Endometrium (tissue), 2 donors: ENCODE data around the gene DIS3L2.

Source experiments
- FAIRE-seq: peaks from 2 replicates; lab custom pipeline; 2012; peaks lifted over from hg19 to GRCh38; lab: Jason Lieb, UNC
- donor health status: control.
- donor health status: control.

Gene DIS3L2

DNA sequence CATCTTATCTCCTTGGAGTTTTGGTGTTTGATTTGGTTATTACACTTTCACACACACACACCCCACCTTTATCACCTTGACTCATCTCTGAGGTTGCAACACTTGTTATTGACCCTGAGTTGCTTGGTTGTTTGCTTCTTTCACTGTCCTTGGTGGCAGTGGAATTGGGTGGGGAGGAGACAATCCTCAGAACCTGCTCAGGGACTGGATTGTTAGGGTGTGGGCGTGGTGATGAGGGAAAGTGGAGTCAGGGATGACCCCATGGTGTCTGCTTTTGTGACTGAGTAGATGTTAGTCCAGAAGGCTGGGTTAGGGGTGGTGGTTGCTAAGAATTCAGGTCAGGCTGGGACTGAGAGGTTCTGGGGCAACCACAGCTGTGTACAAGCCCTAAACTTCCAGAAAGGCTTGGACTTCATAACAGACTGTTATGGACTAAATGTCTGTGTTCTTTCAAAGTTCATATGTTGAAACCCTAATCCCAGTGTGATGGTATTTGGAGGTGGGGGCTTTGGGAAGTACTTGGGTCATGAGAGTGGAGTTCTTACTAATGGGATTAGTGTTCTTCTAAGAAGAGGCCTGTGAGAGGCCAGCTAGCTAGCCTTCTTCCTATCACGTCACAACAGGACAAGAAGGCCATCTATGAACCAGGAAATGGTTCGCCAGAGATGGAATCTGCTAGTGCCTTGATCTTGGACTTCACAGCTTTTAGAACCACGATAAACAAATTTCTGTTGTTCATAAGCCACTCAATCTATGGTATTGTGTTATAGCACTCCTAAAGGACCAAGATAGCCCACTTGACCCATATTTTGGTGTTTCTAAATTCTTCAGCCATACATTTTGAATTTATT, 3.4 kb upstream of the DIS3L2 start:
- FAIRE-seq, result no peak

DNA sequence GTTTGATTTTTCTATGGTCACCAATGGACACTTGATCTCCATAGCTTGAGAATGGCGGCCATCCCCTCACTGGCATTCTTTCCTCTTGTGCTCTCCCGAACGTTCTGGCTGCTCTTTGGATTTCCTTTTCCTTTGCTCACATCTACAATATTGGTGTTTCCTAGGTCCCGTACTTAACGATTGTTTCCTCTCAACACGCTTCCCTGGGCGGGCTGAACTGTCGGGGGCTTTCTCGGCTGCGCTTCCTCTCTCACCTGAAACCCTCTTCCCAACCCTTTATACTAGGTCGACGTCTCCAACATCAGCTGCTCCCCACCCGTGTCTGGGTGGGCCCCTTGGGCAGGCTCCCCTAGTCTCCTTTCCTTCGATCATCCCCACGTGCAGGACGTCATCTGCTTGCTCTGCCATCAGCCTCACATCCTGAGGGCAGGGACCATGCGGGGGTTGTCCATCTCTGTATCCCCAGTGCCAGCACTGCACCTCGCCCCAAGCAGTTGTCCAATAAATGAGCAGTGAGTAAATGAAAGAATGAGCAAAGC, 634 bp upstream of the DIS3L2 start:
- no peak for FAIRE-seq

DNA sequence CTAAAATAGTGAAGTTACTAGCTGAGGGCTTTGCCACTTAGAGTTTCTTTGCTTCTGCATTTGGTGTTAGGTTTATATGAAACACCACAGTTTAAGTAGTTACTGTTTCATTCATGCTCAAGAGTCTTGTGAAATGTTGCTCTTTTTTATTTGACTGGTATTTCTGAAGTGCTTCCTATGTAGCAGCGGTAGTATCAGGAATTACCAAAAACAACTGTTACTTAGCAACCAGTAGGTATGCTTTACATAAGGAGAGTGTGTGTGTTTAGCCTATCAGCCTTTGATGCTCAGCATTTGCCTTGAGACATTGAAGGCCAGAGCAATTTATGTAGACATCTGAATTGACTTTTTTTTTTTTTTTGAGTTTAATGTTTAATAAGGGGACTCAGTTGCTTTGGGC, 3.6 kb downstream of the DIS3L2 start:
- no peak for FAIRE-seq

DNA sequence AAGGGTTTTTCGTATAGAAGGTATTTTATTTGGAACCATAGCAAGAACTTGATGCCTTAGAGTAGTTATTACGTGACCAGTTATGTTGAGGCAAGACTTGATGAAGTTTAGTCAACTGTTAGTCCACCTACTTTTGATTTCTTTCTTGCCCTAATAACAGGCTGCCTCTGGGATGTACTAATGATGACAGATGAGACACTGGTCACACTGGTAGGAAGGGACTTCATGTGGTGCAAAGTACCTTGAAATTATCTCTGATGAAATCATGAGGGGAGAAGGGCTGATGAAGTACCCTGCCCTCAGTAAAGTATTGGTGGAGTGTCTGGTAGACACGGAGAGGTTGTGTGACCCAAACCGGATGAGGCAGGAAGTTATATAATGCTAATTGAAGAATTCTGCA, 5.4 kb downstream of the DIS3L2 start:
- FAIRE-seq, result no peak

DNA sequence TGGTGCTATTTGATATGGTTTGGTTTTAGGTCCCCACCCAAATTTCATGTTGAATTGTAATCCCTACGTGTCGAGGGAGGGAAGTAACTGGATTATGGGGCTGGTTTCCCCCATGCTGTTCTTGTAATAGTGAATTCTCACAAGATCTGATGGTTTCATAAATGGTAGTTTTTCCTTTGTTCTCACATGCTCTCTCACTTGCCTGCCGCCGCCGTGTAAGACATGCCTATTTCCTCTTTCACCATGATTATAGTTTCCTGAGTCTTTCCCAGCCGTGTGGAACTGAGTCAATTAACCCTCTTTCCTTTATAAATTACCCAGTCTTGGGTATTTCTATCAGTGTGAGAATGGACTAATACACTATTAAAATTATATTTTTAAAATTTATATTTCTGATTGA, 7.3 kb downstream of the DIS3L2 start:
- FAIRE-seq, result no peak

DNA sequence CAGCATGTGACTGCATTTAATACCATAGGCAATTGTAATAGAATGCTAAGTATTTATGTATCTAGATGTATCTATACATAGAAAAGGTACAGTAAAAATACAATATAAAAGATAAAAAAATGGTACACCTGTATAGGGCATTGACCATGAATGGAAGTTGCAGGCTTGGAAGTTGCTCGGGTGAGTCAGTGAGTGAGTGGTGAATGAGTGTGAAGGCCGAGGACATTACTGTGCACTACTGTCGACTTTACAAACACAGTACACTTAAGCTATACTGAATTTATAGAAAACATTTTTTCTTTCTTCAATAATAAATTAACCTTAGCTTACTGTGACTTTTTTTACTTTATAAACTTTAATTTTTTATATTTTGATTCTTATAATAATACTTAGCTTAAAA, 8.9 kb downstream of the DIS3L2 start:
- no peak for FAIRE-seq

DNA sequence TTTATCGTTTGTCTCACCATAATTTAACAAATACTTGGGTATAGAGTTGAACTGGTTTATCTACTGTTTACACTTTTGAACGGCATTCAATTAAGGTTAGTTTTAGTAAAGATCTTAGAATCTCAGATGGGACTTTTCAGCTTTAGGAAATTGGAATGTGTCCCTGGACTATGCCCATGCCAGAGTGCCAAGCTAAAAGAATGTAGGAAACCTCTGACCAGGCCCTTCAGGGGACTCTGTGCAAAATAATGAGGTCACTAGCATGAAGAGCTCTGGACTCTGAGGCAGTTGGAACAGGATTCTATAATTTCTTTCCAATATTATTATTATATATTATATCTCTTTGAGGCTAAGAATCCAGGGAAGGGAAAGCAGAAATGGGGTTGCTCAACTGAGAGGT, 13.5 kb downstream of the DIS3L2 start:
- FAIRE-seq, result no peak

DNA sequence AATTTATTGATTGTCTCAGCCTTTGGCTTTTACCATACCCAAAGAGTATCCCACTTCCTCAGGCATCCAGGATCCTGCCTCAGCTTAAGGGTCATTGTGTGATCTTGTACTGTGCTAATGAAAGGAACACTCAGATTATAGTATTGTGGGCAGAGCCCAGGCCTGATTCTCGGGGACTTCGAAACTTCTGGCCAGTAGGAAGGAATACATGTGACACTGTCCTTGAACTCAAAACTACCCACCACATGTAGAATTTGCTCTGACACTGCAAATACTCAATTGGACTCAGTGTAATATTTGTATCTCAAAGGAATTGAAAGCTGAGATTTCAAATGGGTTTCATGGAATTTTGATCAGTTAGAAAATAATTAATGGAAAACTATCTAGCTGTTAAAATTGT, 15.9 kb downstream of the DIS3L2 start:
- no peak for FAIRE-seq

DNA sequence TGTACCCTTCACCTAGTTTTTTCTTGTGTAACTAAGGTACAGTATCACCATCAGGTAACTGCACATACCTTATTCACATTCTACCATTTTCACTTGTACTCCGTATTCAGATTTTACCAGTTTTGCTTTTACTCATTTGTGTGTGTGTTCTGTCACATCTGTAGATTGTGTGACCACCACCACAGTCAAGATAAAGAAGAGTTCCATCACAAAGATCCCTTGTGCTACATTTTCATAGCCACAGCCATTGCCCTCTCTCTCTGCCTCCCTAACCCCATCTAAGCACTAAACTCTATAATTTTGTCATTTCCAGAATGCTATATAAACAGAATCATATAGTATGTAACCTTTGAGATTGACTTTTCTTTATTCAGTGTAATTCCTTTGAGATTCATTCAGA, 23.5 kb downstream of the DIS3L2 start:
- FAIRE-seq, result no peak

DNA sequence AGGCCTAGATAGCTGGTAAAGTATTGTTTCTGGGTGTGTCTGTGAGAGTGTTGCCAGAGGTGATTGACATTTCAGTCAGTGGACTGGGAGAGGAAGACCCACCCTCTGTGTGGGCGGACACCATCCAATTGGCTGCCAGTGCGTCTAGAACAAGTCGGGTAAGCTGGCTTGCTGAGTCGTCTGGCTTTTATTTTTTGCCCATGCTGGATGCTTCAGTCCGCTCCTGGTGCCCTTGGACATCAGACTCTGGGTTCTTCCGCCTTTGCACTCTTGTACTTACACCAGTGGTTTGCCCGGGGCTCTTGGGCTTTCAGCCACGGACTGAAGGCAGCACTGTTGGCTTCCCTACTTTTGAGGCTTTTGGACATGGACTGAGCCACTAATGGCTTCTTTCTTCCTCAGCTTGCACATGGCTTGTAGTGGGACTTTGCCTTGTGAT, 24.3 kb downstream of the DIS3L2 start:
- FAIRE-seq, result no peak

DNA sequence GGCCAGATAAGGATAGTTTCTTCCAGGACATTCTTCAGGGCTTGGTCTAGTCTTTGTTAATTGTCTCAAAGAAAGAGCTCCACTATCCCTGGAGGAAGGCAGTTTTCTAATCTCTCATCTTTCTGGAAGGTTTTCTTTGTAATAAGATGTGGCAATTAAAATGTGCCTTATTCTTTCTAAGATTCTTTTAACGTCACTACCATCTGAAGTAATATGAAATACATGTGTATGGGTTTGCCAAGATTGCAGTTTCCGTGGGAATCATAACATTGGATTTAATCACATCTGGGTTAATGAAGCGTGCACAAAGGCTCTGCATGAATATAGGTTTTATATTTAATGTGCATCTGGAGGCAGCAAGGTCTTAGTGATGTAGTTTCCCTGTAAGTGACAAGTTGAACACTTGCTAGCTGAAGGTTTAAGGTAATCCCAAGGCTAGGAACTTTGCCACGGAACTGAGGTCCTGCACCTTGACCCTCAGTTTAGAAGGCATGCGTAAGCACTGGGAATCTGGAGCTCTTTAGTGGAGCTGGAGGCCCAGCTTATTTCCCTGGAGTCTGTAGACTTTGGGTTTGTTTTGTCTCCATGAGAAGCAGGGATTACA, 25.7 kb downstream of the DIS3L2 start:
- no peak for FAIRE-seq

DNA sequence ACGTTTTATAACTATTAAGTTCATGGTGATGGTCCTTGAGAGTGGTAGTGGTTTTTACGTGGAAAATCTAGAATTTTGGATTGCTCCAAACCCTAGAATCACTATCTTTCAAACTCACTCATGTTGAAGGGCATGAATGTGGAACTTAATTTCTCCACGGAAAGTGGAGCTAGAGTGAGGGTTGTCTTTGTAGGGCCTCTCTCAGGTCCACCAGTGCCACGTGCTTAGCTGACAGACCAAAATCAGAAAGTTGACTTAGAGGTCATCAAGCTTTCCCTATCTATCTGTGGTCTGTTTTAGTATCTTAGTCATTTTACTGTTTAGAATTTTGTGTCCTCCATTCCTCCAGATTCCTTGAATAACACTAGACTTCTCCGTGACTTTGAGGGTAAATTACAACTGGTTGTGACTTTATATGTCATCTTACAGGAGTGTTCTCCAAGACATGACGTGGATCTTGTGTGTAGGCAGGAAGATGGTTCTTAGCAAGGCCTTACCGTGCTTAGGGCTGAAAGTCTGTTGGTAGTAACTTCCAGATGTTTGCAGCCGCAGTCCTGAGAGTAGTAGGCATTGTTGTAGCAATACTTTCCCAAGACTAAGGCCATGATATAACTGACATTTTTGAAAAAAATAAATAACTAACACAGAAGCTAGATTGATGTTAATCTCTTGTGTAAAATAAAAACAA, 26.8 kb downstream of the DIS3L2 start:
- no peak for FAIRE-seq

DNA sequence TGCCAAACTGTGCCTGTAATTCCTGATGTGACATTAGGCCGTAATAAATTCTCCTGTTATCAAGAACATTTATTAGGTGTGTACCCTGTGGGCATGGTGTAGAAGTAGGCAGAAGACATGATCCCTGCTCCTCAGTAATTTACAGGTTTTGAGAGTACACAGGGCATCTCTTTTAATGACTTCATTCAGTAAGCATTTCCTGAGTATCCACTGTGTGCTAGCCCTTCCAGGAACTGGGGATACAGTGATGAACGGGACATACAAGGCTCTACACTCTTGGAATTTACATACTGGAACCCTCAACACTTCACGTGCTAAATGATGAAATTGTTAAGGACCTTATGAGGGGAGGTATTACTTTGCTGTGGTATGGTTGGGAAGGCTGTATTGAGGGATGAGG, 30.2 kb downstream of the DIS3L2 start:
- FAIRE-seq, result no peak

DNA sequence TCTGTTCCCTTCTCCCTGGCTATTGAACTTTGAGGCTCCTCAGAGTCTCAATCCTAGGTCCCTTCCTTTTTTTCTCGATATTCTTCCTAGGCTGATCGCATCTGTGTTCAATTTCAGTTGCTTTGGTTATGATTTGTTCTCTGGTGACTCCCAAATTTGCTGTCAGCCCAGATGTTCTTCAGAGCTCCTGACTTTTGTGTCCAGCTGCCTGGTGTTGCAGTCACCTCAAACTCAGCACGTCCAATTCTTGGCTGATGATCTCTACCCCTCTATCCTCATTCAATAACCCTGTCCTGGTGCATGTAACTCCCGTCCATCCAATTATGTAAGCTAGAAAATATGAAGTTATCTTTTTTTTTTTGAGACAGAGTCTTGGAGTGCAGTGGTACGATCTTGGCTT, 31.4 kb downstream of the DIS3L2 start:
- FAIRE-seq, result no peak

DNA sequence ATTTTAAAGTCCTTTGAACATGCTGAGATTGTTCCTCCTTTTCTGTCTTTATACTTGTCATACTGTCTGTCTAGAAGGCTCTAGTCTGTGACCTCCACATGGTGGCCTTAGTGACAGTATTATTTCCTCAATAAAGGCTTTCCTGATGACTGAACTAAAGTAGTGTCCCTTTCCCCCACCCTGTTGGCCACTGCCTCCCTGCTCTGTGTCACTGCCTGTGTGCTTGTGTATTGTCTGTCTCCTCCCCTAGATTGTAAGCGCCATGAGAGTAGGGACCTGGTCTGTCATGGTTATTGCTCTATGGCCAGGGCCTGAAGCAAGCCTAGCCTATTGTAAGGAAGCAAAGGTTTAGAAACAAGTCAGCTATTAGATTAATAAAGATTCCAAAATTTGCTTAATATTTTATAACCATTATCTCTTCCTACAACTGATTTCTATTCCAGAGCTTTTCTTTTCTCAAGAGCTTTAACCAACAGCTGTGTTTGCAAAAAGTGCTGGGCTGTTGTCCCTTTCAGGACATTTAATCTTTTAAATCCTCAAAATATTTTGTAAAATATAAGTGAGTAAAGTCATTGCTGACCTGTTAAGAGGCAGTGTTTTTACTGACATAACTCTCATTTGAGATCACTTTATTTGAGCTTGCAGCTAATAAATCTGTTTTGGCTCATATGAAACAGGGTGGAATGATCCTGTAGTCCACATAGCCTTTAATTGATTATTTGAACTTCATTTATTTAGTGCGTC, 35.5 kb downstream of the DIS3L2 start:
- FAIRE-seq, result no peak

DNA sequence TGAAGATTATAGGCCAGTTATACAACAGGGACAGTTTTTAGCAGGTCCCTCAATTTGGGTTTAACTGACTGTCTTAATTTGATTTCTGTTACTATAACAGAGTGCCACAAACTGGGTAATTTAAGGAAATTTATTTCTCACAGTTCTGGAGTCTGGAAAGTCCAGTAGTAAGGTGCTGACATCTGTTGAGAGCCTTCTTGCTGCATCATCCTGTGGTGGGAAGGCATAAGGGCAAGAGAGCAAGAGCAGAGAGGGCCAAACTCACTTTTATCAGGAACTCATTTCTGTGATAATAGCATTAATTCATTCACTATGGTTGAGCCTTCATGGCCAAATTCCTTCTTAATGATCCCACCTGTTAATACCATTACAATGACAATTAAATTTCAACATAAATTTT, 36.5 kb downstream of the DIS3L2 start:
- no peak for FAIRE-seq

DNA sequence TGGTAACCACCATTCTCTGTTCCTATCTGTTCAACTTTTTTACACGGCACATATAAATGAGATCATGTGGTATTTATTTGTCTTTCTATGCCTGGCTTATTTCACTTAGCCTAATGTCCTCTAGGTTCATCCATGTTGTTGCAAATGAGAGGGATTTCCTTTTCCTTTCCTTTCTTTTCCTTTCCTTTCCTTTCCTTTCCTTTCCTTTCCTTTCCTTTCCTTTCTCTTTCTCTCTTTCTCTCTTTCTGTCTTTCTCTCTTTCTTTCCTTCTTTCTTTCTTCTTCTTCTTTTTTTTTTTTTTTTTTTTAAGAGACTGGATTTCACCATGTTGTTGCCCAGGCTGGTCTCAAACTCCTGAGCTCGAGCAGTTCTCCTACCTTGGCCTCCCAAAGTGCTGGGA, 38.9 kb downstream of the DIS3L2 start:
- FAIRE-seq, result no peak

DNA sequence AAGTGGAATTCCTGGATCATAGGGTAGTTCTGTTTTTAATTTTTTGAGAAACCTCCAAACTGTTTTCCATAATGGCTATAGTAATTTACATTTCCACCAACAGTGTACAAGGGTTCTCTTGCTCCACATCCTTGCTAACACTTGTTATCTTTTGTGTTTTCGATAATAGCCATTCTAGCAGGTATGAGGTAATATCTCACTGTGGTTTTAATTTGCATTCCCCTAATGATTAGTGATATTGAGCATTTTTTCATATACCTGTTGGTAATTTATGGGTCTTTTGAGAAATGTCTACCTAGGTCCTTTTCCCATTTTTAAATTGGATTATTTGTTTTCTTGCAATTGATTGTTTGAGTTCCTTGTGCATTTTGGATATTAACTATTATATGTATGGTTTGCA, 39.6 kb downstream of the DIS3L2 start:
- no peak for FAIRE-seq

DNA sequence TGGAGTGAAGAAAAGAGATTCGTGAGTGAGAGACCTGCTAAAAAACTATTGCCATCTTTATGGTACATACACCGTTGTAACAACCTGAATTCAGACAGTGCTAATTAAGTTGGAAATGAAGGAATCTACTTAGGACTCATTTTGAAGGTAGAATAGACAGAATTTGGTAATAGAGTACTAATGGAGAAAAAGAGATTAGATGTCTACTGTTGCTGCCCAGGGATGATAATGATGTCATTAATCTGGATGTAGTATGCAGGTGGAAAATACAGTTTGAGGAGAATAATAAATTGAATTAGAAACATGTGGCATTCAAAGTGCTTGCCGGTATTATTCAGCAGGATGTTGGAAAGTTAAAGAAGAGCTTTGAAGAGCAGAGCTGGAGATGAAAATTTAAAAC, 44.7 kb downstream of the DIS3L2 start:
- no peak for FAIRE-seq

DNA sequence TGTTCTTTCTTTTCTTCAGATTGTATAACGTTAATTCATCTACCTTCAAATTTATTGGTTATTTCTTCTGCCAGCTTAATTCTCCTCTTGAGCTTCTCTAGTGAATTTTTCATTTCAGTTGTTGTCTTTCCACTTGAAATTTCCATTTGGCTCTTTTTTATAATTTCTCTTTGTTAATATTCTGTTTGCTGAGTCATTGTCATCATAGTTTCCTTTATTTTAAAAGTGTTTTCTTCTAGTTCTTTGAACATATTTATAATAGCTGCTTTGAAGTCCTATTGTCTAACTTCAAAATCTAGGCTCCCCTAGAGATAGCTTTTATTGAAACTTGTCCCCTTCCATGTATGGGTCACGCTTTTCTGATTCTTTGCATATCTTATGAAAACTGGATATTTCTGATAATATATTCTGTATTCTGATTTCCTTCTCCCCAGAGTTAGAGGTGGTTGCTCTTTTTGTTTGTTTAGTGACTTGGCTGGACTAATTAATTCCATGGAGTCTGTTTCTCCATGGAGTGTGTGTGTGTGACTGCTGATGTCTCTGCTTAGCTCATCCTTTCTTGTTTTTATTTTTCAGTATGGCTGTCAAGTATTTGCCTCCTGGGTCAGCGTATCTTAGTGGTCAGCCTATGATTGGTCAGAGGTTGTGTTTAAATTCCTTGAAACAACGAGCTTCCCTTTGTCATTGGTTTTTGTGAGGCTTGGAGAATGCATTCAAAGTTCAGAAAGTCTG, 47.6 kb downstream of the DIS3L2 start:
- FAIRE-seq, result no peak

DNA sequence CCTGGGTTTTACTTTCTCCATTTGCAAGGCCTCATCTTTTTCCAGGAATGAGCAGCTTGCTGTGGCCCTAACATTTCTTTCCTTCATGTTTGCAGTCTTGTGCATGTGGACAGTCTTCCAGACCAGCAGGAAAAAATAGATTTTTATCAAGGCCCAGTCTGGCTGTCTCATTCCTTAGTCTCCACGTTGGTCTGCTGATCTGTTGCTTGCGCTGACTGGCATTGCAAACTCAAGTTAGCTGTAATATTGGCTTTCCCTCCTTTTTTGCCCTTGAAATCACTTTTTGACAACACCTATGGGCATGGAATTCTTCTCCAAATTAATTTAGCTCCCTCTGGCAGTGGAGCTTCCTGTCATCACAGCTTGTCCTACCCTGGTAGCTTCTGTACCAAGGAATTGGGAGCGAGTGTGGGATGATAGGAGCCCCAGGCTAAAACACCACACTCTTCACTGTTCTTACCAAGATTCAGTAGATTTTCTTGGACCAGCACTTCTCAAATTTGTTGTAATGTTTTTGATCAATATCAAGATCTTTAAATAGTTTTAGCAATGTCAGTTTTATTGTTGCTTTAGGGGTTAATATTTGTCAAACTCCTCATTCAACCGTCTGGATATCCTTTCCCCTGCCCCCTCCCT, 48.2 kb downstream of the DIS3L2 start:
- FAIRE-seq, result no peak
